Colon (tissue), 2 donors: ENCODE results near the gene RASEF.
A peak's percentile ranks its signal among the peaks of the same experiment; 100 is the strongest.
"Not testable (repeated sequence)": the region's sequence is repeated elsewhere in the genome, so short reads cannot be mapped to it uniquely, and the experiment has no call there.

Experiments
- FAIRE-seq: peaks from 2 replicates; lab custom pipeline; 2012; peaks lifted over from hg19 to GRCh38; lab: Jason Lieb, UNC
- donor health status: control.
- donor health status: control.

RASEF gene

GRCh38 chr9:83062651-83063527 is at the start of gene RASEF:
Gene RASEF, minus strand, starts transcription at chr9:83063142. Its CDS starts 275 bp downstream, at chr9:83062867.
- no peak for FAIRE-seq

GRCh38 chr9:83111169-83111568 is 48.2 kb upstream of the RASEF start:
- no peak for FAIRE-seq

DNA sequence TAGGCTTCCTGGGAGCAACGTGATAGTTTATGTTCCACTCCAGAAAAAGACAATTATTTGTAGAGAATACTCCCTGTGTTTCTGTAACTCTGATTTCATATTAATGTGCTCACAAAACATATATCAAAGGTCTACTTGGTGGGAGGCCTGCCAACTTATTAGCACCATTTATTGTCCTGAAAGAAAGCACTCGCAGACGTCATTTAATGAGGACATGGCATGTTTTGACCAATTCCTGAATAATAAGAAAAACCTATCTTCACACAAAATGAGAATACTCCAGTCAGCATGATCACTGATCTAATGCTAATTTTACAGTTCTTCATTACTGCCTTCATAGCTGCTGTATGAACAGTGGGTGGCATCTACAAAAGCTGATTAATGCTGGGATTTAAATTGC is 46.4 kb upstream of the RASEF start:
- no peak for FAIRE-seq

GRCh38 chr9:83108208-83108607 is 45.3 kb upstream of the RASEF start:
- FAIRE-seq = no peak

DNA sequence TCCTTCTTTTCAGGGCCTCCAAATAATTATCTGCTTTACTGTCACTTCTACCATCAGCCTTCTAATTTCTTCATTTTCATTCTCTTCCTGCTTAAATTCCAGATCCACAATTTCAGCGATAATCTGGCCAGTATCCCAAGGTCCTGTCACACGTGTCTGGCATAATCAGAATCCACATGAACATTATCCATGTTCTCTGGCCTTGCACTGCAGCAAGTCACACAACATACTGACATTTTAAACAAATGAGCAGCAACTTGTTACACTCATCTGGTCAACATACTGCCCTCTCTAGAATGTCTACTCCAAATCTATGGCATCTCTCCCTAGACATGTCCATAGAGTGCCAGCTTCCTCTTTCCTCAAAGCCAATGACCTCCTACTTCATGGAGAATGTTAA is 43.8 kb upstream of the RASEF start:
- FAIRE-seq = no peak

DNA sequence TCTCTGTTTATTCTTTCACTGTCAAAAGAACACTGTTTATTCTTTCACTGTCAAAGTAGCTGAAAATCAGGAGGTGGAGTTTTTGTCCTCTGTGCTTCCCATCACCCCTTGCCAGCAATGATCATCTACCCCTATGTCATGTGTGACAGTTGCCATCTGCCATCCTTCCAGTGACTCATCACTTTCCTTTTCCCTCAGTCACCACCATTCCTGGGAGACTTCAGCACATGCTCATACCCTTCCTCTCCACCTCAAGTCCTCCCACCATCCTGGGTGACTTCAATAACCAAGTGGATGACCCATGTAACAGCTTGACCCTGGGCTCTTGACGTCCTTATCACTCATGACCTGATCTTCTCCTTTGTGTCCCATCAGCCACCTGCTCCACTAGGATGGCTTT is 43.3 kb upstream of the RASEF start:
- no peak for FAIRE-seq

DNA sequence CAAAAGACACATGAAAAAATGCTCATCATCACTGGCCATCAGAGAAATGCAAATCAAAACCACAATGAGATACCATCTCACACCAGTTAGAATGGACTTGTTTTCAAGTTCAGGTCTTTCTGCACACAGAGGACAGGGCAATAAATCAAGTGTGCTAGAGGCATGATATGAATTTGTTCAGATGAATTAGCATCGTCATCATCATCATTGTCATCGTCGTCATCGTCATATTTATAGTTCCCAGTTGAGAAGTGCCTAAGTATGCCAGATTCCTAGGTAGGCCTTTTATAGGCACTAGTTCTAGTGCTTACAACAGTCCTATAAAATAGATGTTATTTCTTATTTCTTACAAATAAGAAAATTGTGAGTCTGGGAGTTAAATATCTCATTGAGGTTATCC is 34.7 kb upstream of the RASEF start:
- no peak for FAIRE-seq

DNA sequence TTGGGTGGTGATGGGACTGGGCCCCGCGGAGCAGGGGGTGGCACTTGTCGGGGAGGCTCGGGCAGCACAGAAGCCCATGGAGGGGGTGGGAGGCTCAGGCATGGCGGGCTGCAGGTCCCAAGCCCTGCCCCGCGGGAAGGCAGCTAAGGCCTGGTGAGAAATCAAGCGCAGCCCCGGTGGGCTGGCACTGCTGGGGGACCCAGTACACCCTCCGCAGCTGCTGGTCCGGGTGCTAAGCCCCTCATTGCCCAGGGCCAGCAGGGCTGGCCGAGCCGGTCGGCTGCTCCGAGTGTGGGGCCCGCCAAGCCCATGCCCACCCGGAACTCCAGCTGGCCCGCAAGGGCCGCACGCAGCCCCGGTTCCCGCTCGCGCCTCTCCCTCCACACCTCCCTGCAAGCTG is 30.4 kb upstream of the RASEF start:
- not testable (repeated sequence) for FAIRE-seq

DNA sequence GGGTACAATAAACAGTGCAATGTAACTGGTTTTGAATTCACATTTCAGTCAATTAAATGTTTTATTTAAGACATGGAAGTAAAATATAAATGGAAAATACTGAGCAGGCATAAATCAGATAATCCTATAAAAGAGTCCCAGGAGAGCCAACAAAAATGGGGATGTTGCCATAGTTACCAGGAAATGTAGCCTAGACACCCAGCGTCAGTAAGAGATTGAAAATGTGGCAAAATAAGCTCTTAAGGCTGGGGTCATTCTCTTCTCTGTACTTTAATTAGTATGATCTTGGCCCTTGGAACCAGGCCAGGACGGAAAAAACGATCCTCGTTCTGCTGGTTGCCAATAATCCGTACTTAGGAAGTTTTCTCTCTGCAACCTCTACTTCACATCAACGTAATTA is 18.9 kb upstream of the RASEF start:
- FAIRE-seq = no peak

GRCh38 chr9:83081010-83081409 is 18.1 kb upstream of the RASEF start:
- FAIRE-seq = no peak

DNA sequence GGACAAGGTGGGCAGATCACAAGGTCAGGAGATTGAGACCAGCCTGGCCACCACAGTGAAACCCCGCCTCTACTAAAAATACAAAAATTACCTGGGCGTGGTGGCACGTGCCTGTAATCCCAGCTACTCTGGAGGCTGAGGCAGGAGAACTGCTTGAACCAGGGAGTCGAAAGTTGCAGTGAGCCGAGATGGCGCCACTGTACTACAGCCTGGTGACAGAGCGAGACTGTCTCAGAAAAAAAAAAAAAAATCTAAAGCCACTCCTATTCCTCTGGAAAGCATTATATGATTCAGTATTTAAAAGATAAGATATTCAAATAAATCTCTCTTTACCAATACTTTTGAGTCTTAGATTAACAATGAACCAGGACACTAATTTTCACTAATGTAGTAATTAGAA is 13.0 kb upstream of the RASEF start:
- FAIRE-seq = not testable (repeated sequence)

GRCh38 chr9:83072498-83072897 is 9.6 kb upstream of the RASEF start:
- not testable (repeated sequence) for FAIRE-seq

- FAIRE-seq = no peak
These were observed 8.7 kb upstream of the RASEF start for GRCh38 chr9:83071626-83072025.

DNA sequence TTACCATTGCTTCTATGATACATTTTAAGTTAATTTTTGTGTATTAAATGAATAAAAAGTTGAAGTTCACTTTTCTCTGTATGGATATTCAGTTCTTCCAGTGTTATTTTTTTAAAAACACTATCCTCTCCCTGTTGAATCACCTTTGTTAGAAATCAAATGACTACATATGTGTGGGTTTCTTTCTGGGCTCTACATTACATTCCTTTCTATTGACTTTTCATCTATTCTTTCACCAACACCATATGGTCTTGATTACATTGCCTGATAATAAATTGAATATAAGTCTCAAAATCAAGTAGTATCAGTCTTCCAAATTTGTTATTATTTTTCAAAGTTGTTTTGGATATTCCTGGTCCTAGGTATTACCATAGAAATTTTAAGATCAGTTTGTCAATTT is 7.3 kb upstream of the RASEF start:
- FAIRE-seq = no peak

DNA sequence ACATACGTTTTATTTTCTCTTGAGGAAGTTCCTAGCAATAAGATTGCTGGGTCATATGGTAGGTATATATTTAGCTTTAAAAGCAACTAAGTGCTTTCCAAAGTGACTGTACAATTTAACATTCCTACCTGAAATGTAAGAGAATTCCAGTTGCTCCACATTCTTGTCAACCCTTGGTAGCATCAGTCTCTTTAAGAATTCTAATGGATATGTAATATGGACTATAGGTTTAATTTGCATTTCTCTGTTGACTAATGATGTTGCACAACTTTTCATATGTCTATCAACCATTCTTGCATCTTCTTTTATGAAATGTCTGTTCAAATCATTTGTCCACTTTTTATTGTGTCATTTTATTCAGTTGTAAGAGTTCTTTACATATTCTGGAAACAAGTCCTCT is 6.7 kb upstream of the RASEF start:
- FAIRE-seq = peak; percentile 21

GRCh38 chr9:83068414-83068813 is 5.5 kb upstream of the RASEF start:
- FAIRE-seq = no peak

GRCh38 chr9:83067579-83067978 is 4.6 kb upstream of the RASEF start:
- FAIRE-seq = no peak

- no peak for FAIRE-seq
These were observed 3.8 kb upstream of the RASEF start for GRCh38 chr9:83066771-83067170.

DNA sequence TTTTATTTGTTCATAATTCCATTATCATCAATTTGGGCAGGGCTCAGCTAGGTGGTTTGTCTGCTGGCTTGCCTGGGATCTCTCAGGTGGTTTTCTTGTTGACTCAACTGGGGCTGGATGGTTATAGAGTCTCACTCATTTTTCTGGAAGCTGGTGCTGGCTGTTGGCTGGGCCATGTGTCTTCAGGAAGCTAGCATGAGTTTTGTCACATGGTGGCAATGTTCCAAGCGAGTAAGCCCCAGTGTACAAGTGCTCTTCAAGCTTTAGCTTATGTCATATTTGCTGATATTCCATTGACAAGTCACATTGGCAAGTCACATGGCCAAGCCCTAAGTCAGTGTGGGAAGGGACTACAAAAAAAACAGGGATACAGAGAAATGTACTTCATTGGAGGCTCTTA is 2.3 kb upstream of the RASEF start:
- no peak for FAIRE-seq

GRCh38 chr9:83061990-83062650 is 822 bp downstream of the RASEF start:
- FAIRE-seq = no peak

- FAIRE-seq = peak; percentile 18
These were observed 1.9 kb downstream of the RASEF start for GRCh38 chr9:83061036-83061435.

- FAIRE-seq = no peak
These were observed 2.4 kb downstream of the RASEF start for GRCh38 chr9:83060556-83060955.

- no peak for FAIRE-seq
These were observed 3.5 kb downstream of the RASEF start for GRCh38 chr9:83059417-83059816.

DNA sequence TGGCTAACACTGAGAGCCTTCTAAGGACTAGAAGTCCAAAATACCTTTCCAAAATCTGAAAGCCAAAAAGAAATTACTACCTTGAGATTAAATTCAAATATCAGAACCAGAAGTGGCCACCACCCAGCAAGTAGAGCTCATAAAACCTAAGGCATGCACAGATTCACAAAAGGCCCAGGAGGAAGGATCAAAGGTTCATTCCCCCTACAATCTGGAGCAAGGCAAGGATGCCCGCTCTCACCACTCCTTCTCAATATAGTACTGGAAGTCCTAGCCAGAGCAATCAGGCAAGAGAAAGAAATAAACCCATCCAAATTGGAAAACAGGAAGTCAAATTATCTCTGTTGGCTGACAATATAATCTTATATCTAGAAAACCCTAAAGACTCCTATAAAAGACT is 6.0 kb downstream of the RASEF start:
- no peak for FAIRE-seq
